CD14-positive monocyte (primary cell): ENCODE data around the gene ATP2A2. TPM values are rescaled to one million over a fixed set of nuclear protein-coding genes. Genes with fewer than 3 reads are reported as not detected.

Source experiments
- DNase-seq, 3 donors: peaks; one replicate each; pipeline ENCODE4 v3.0.0-alpha.2; 2011 to 2022
- H2AFZ ChIP-seq: 2 replicates; pipeline ENCODE4 v1.6.0; 2012; ENCODE audit warnings: mild to moderate bottlenecking, low read depth, low read length, inconsistent platforms; ENCODE audit not compliant: insufficient read depth, poor library complexity, severe bottlenecking
- H3K27ac ChIP-seq, 2 donors: 1 replicate in 1 of 2; 2 replicates in 1 of 2; pipeline ENCODE4 v1.5.1; 2012 to 2013; ENCODE audit warnings: low read length in 2 of 2, control low read depth in 1 of 2, inconsistent platforms in 1 of 2, low read depth in 1 of 2, mild to moderate bottlenecking in 1 of 2
- H3K27me3 ChIP-seq, 2 donors: one replicate each; pipeline versions ENCODE4 v1.6.0 to v1.6.1; 2011 to 2013; ENCODE audit warnings: low read length in 2 of 2; ENCODE audit not compliant: control insufficient read depth in 2 of 2, insufficient read depth in 2 of 2
- H3K36me3 ChIP-seq, 2 donors: replicated peaks in 1 of 2; 1 replicate in 1 of 2; 2 replicates in 1 of 2; pipeline versions ENCODE4 v1.5.1 to v1.6.1; 2012 to 2013; ENCODE audit warnings: low read length in 2 of 2, control low read depth in 1 of 2, inconsistent platforms in 1 of 2, mild to moderate bottlenecking in 1 of 2; ENCODE audit not compliant: insufficient read depth in 2 of 2, control insufficient read depth in 1 of 2
- H3K4me1 ChIP-seq, 2 donors: 1 replicate in 1 of 2; 2 replicates in 1 of 2; pipeline versions ENCODE4 v1.5.1 to v1.6.1; 2012 to 2013; ENCODE audit warnings: low read length in 2 of 2, control low read depth in 1 of 2, inconsistent platforms in 1 of 2, mild to moderate bottlenecking in 1 of 2, moderate library complexity in 1 of 2; ENCODE audit not compliant: insufficient read depth in 2 of 2, control insufficient read depth in 1 of 2
- H3K4me2 ChIP-seq: replicated peaks from 2 replicates; pipeline ENCODE3; 2012; ENCODE audit warnings: low read length, moderate library complexity, mild to moderate bottlenecking; ENCODE audit not compliant: poor library complexity, severe bottlenecking; ENCODE audit errors: extremely low read depth
- H3K4me3 ChIP-seq, 3 experiments: fragments of 200-600 bp in 1 of 3; sonication (generic) in 1 of 3; replicated peaks in 1 of 3; 1 replicate in 2 of 3; 2 replicates in 1 of 3; pipeline ENCODE4 v1.5.1; 2011 to 2013; ENCODE audit warnings: low read length in 3 of 3, mild to moderate bottlenecking in 3 of 3, control low read depth in 2 of 3, low read depth in 2 of 3, inconsistent platforms in 1 of 3, moderate library complexity in 1 of 3
- H3K79me2 ChIP-seq: 2 replicates; pipeline ENCODE4 v1.6.0; 2012; ENCODE audit warnings: mild to moderate bottlenecking, control low read depth, inconsistent platforms, low read length, moderate library complexity; ENCODE audit not compliant: insufficient read depth
- H3K9ac ChIP-seq: 2 replicates; pipeline ENCODE4 v1.6.0; 2017; ENCODE audit warnings: low read length, mild to moderate bottlenecking; ENCODE audit not compliant: insufficient read depth, poor library complexity, severe bottlenecking
- H3K9me3 ChIP-seq, 2 donors: replicated peaks in 1 of 2; 1 replicate in 1 of 2; 2 replicates in 1 of 2; pipeline versions ENCODE4 v1.5.1 to v1.6.1; 2012 to 2013; ENCODE audit warnings: low read length in 2 of 2, control low read depth in 1 of 2; ENCODE audit not compliant: control insufficient read depth in 1 of 2, insufficient read depth in 1 of 2
- H4K20me1 ChIP-seq: 2 replicates; pipeline ENCODE4 v1.6.0; 2012; ENCODE audit warnings: mild to moderate bottlenecking, low read length, control low read depth, moderate library complexity; ENCODE audit not compliant: insufficient read depth
- H3K27ac Mint-ChIP-seq, 7 donors: one replicate each; pipeline ENCODE4 v1.8.0; 2020; ENCODE audit warnings: mild to moderate bottlenecking in 7 of 7, mixed read lengths in 7 of 7, moderate library complexity in 6 of 7, inconsistent platforms in 2 of 7
- H3K27me3 Mint-ChIP-seq, 3 donors: one replicate each; pipeline ENCODE4 v1.8.0; 2021 to 2022; ENCODE audit warnings: low read depth in 3 of 3, mild to moderate bottlenecking in 3 of 3, mixed read lengths in 3 of 3, moderate library complexity in 3 of 3, inconsistent platforms in 1 of 3
- H3K36me3 Mint-ChIP-seq, 2 donors: one replicate each; pipeline ENCODE4 v1.8.0; 2020; ENCODE audit warnings: mixed read lengths in 2 of 2, inconsistent platforms in 1 of 2, mild to moderate bottlenecking in 1 of 2
- H3K4me1 Mint-ChIP-seq: one replicate; pipeline ENCODE4 v1.8.0; 2020; ENCODE audit warnings: mild to moderate bottlenecking, mixed read lengths
- H3K4me3 Mint-ChIP-seq, 2 donors: one replicate each; pipeline ENCODE4 v1.8.0; 2020; ENCODE audit warnings: mild to moderate bottlenecking in 2 of 2, mixed read lengths in 2 of 2, moderate library complexity in 1 of 2
- H3K9me3 Mint-ChIP-seq, 7 donors: one replicate each; pipeline ENCODE4 v1.8.0; 2020 to 2022; ENCODE audit warnings: mixed read lengths in 7 of 7, mild to moderate bottlenecking in 6 of 7, moderate library complexity in 6 of 7, inconsistent platforms in 2 of 7
- CTCF ChIP-seq: fragments of 200-600 bp; IDR thresholded peaks from one replicate; pipeline ENCODE4 v1.8.0; 2022; ENCODE audit warnings: antibody characterized with exemption, mild to moderate bottlenecking
- WGBS: methylation state at CpG from one replicate; pipeline ENCODE4 v1.1.5; 2013; ENCODE audit warnings: missing lambda C conversion rate; ENCODE audit not compliant: insufficient coverage; 5-methylcytosine and 5-hydroxymethylcytosine counted together
- intact Hi-C, 2 donors: fragments of 100-400 bp; cut with micrococcal nuclease; formaldehyde crosslinking; loops; one replicate each; pipeline versions ENCODE4 v1.15.0 to v1.15.1; 2023
- polyA plus RNA-seq, 3 donors: library from polyadenylated mRNA; depleted of rRNA in 1 of 3; unstranded in 2 of 3; stranded (reverse) in 1 of 3; fragments of 300-500 nt in 2 of 3; fragments of >200 nt in 1 of 3; fragmentation: Illumina TruSeq in 2 of 3; gene quantifications; 1 replicate in 2 of 3; 2 replicates in 1 of 3; pipeline ENCODE4 v1.2.3, GENCODE V29; 2012 to 2021

Gene ATP2A2
- polyA plus RNA-seq, 3 donors = 4.5 to 83.1 (median 6.9) TPM

- Histone ChIP-seq H4K20me1 (no peaks in the 10 kb centered on the region), H3K4me3 (no peak overlapping the region), H3K27me3 (no peaks in the 10 kb centered on the region), H3K36me3 (peaks cover 15 to 21% of the 10 kb centered on the region in 2 donors), H3K4me1 (peaks cover 9 to 10% of the 10 kb centered on the region in 2 donors), H3K9me3 (no peaks in the 10 kb centered on the region), H3K27ac (no peak overlapping the region), H3K79me2 (no peaks in the 10 kb centered on the region), H3K9ac (no peak overlapping the region), H3K4me2 (no peak overlapping the region), H2AFZ (no peak overlapping the region)
- WGBS = 93% methylated on average over 7 of the region's 15 CpGs
- Mint-ChIP-seq H3K27ac (no peak overlapping the region), H3K27me3 (peaks cover 0 to 2% (median 0%) of the 10 kb centered on the region in 3 donors), H3K9me3 (peaks cover 0 to 5% (median 0%) of the 10 kb centered on the region in 7 donors), H3K4me3 (no peak overlapping the region), H3K4me1 (peaks cover 21% of the 10 kb centered on the region), H3K36me3 (peaks cover 8 to 11% of the 10 kb centered on the region in 2 donors)
- no peak for DNase-seq
- no peak for TF ChIP-seq CTCF
- intact Hi-C loops = no loop called here
These were observed 86.3 kb downstream of the ATP2A2 start for GRCh38 chr12:110367181-110367864.

- H3K36me3 Mint-ChIP-seq = peaks cover 34 to 37% of the 10 kb centered on the region in 2 donors
- peaks cover 0 to 1% (median 0%) of the 10 kb centered on the region in 7 donors for H3K9me3 Mint-ChIP-seq
- TF ChIP-seq CTCF = no peak
- WGBS = 100% methylated on average over 5 of the region's 8 CpGs
- intact Hi-C loops = no loop called here
- DNase-seq = no peak
- Histone ChIP-seq H3K36me3 (peaks cover 41 to 48% of the 10 kb centered on the region in 2 donors), H3K4me2 (no peak overlapping the region), H3K4me3 (no peak overlapping the region), H3K4me1 (peaks cover 9 to 10% of the 10 kb centered on the region in 2 donors), H4K20me1 (no peaks in the 10 kb centered on the region), H3K27ac (no peak overlapping the region), H2AFZ (no peak overlapping the region), H3K9me3 (no peaks in the 10 kb centered on the region), H3K27me3 (no peaks in the 10 kb centered on the region), H3K9ac (no peak overlapping the region), H3K79me2 (no peaks in the 10 kb centered on the region)
- no peak overlapping the region for H3K4me3 Mint-ChIP-seq
- peaks cover 0 to 3% (median 2%) of the 10 kb centered on the region in 3 donors for H3K27me3 Mint-ChIP-seq
- no peak overlapping the region for H3K27ac Mint-ChIP-seq
- H3K4me1 Mint-ChIP-seq = peaks cover 21% of the 10 kb centered on the region
These were observed 88.9 kb downstream of the ATP2A2 start for GRCh38 chr12:110369992-110370391.
